Amygdala (tissue), 56 donors: ENCODE results near the gene BAG1.

Experiments
- DNase-seq, 56 donors: peaks; one replicate each; lab custom pipeline; 2025; lab: John Stamatoyannopoulos, UW

The BAG1 gene

GRCh38 chr9:33222031-33222430 is 42.5 kb downstream of the BAG1 start:
- DNase-seq, result no peak

GRCh38 chr9:33221568-33221884 is 43.0 kb downstream of the BAG1 start:
- DNase-seq, result no peak

GRCh38 chr9:33220681-33221567 is 43.6 kb downstream of the BAG1 start:
- no peak for DNase-seq

DNA sequence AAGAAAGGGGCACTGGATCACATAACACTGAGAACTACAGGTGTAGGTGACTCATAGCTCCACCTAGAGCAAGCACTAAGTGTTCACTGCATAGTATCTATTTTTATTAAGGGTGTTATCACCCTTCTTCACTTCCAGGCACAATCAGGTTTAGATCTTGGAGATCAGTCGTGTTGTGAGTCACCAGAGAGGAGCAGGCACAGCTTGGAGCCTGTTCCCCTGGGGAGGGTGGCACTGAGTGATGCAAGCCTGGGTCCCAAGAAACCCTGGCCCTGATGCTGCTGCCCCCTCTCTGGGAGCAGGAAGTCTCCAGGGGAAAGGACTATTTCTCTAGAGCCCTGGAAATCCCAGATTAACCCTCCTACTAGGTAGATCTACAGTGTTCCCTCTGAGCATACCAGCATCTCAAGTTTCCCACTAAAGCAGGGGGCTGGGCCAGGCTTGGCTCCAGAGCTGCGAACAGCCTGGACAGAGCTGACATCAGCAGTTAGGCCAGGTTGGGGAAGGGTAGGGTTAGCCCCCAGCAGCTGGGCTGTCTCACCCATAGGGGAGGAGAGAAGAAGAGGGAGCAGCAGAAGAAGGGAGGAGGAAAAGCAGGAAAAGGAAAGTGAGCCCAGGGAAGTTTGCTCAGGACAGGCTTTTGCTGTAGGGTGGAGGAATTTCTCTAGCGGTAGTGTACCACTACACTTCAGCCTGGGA is 52.7 kb downstream of the BAG1 start:
- no peak for DNase-seq

- no peak for DNase-seq
Observed at GRCh38 chr9:33210006-33210715, 54.3 kb downstream of the BAG1 start.

DNA sequence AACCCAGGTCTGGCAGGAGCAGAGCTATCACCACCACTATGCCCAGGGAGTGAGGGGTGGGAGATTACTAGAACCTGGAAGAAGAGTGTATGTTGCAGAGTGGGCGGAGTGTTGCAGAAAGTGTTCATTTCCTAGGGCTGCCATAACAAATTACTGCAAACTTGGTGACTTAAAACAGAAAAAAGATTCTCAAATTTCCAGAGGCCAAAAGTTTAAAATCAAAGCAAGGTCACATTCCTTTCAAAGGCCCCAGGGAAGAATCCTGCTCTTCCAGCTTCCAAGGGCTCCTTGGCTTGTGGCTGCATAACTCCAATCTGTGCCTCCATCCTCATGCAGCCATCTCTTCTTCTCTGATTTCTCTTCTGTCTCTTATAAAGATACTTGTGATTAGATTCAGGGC is 55.1 kb downstream of the BAG1 start:
- no peak for DNase-seq

GRCh38 chr9:33202552-33203201 is 61.8 kb downstream of the BAG1 start:
- peak in 8 of 56 donors; percentile 5 to 32 (median 16) for DNase-seq
